ENCODE data around the gene ARHGEF28.

DNA sequence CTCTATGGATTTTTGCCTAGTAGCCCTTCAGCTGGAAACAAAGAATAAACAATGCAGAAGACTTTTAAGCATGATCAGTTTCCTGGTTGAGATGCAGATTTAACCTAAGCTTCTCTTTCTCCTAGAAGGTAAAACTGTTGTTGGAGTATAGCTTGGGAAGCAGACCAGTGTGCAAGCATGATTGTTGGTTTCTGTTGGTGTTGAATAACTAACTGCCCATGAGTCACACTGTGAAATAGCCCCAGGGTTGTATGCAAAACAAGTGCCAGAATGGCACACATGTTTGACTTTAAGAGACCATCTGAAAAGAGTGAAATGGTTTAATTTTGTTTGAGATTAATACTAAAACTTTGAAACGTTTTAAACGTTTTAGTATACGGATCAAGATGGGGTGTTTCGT is 227.1 kb downstream of the ARHGEF28 start:
- TF ChIP-seq, protein P1, sequence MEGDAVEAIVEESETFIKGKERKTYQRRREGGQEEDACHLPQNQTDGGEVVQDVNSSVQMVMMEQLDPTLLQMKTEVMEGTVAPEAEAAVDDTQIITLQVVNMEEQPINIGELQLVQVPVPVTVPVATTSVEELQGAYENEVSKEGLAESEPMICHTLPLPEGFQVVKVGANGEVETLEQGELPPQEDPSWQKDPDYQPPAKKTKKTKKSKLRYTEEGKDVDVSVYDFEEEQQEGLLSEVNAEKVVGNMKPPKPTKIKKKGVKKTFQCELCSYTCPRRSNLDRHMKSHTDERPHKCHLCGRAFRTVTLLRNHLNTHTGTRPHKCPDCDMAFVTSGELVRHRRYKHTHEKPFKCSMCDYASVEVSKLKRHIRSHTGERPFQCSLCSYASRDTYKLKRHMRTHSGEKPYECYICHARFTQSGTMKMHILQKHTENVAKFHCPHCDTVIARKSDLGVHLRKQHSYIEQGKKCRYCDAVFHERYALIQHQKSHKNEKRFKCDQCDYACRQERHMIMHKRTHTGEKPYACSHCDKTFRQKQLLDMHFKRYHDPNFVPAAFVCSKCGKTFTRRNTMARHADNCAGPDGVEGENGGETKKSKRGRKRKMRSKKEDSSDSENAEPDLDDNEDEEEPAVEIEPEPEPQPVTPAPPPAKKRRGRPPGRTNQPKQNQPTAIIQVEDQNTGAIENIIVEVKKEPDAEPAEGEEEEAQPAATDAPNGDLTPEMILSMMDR (IDR thresholded peaks at IDR 0.05; ENCODE audit: low read depth, low read length): no peak
- no peak for TF ChIP-seq MAX (IDR thresholded peaks at IDR 0.05; ENCODE audit: low read depth, low read length)

All from NB4 (cell line).